ENCODE measurements around the gene DIPK1C. TPM values are rescaled to one million over a fixed set of nuclear protein-coding genes. Genes with fewer than 3 reads are reported as not detected.

The DIPK1C gene
- total RNA-seq, 2 experiments from 2014 or later = not detected

DNA sequence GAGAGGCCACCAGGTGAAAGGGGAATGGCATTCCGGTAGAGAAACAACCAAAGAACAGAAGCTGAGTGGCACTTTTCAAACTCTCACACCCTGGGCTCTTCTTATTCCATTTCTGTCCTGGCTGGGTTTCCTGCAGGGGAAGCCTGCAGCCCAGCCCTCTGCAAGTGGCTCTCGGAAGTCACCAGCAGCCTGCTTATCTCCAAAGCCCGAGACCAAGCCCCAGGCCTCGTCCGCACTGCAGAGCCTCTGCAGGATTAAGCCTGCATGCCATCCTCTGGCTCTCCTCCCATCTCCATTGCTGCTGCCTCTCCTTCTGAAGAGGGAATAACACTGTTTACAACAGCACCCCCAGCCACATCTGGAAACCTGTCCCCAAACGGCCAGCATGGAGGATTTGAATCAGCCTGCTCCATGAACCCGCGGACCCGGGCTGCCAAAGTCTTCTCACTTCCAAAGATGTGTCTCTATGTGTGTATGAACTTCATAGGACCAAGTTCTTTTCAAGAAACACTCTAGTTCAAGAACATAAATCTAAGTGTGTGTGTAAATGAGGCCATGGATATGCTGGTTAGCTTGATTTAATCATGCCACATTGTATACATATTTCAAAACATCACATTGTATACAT lies 54.2 kb downstream of the DIPK1C start:
- intact Hi-C loops (cut with DNase I, micrococcal nuclease) = no loop called here
- CTCF ChIA-PET = no interaction called here
- no peak overlapping the region for H3K27ac Mint-ChIP-seq

DNA sequence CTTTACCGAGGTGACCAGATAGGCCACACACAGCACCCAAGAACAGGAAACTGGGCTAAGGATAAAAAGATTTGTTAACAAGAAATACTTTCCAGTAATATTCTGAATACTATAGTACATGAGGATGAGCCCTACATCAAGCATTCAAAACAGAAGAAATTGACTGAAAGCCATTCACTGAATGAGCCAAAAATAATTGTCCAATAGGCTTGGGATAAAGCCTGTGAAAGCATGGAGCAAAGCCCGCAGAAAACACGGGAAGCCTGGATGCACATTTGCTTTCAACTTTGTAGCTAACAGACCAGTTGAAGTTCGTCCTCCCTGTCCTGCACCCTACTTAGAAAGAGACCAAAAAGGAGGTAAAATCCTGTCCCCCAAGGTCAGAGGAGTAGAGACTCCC lies 56.3 kb downstream of the DIPK1C start:
- Histone ChIP-seq H3K4me3 (ENCODE audit: low read length) (no peak overlapping the region), H3K9me3 (ENCODE audit: control insufficient read depth in 1 of 2, insufficient read depth in 1 of 2, low read length in 2 of 2) (no peaks in the 10 kb centered on the region), H3K27me3 (ENCODE audit: control insufficient read depth in 1 of 2, insufficient read depth in 2 of 2, low read length in 2 of 2) (no peaks in the 10 kb centered on the region), H3K27ac (ENCODE audit: low read depth in 1 of 2, low read length in 2 of 2) (no peak overlapping the region), H3K36me3 (ENCODE audit: insufficient read depth, low read length) (no peaks in the 10 kb centered on the region), H3K4me1 (ENCODE audit: insufficient read depth, low read length) (peaks cover 7% of the 10 kb centered on the region)
- Mint-ChIP-seq H3K27me3 (peaks cover 5% of the 10 kb centered on the region), H3K4me3 (no peak overlapping the region), H3K9me3 (no peaks in the 10 kb centered on the region), H3K36me3 (ENCODE audit: low read depth) (no peaks in the 10 kb centered on the region), H3K4me1 (ENCODE audit: low read depth) (peaks cover 30% of the 10 kb centered on the region), H3K27ac (no peak overlapping the region)
- POLR2A ChIA-PET = no interaction called here
- TF ChIP-seq, protein P1, sequence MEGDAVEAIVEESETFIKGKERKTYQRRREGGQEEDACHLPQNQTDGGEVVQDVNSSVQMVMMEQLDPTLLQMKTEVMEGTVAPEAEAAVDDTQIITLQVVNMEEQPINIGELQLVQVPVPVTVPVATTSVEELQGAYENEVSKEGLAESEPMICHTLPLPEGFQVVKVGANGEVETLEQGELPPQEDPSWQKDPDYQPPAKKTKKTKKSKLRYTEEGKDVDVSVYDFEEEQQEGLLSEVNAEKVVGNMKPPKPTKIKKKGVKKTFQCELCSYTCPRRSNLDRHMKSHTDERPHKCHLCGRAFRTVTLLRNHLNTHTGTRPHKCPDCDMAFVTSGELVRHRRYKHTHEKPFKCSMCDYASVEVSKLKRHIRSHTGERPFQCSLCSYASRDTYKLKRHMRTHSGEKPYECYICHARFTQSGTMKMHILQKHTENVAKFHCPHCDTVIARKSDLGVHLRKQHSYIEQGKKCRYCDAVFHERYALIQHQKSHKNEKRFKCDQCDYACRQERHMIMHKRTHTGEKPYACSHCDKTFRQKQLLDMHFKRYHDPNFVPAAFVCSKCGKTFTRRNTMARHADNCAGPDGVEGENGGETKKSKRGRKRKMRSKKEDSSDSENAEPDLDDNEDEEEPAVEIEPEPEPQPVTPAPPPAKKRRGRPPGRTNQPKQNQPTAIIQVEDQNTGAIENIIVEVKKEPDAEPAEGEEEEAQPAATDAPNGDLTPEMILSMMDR (IDR thresholded peaks at IDR 0.05) = no peak
- ATAC-seq (ENCODE audit: poor library complexity) = no peak
- CTCF ChIA-PET = interaction anchor here (1.5 kb wide), 1 partner anchor 93 kb away, joined by 3 read pairs; no protein-coding TSS in a partner anchor
- intact Hi-C loops (cut with DNase I, micrococcal nuclease) = no loop called here
- no peak for DNase-seq

More for the DNA sequence above, 54.2 kb downstream of the DIPK1C start:
- H3K9me3 ChIP-seq (ENCODE audit: control insufficient read depth in 1 of 2, insufficient read depth in 1 of 2, low read length in 2 of 2) = no peaks in the 10 kb centered on the region
- no peak for ATAC-seq (ENCODE audit: poor library complexity)
- Mint-ChIP-seq H3K36me3 (ENCODE audit: low read depth) (no peaks in the 10 kb centered on the region), H3K27me3 (no peaks in the 10 kb centered on the region), H3K4me3 (no peak overlapping the region), H3K9me3 (no peaks in the 10 kb centered on the region), H3K4me1 (ENCODE audit: low read depth) (peaks cover 37% of the 10 kb centered on the region)
- DNase-seq = no peak
- no peaks in the 10 kb centered on the region for H3K27me3 ChIP-seq (ENCODE audit: control insufficient read depth in 1 of 2, insufficient read depth in 2 of 2, low read length in 2 of 2)
- H3K36me3 ChIP-seq (ENCODE audit: insufficient read depth, low read length) = no peaks in the 10 kb centered on the region
- no peak overlapping the region for H3K27ac ChIP-seq (ENCODE audit: low read depth in 1 of 2, low read length in 2 of 2)
- H3K4me1 ChIP-seq (ENCODE audit: insufficient read depth, low read length) = peaks cover 8% of the 10 kb centered on the region
- TF ChIP-seq, protein P1 (IDR thresholded peaks at IDR 0.05) = no peak
- POLR2A ChIA-PET = no interaction called here
- H3K4me3 ChIP-seq (ENCODE audit: low read length) = no peak overlapping the region

DNA sequence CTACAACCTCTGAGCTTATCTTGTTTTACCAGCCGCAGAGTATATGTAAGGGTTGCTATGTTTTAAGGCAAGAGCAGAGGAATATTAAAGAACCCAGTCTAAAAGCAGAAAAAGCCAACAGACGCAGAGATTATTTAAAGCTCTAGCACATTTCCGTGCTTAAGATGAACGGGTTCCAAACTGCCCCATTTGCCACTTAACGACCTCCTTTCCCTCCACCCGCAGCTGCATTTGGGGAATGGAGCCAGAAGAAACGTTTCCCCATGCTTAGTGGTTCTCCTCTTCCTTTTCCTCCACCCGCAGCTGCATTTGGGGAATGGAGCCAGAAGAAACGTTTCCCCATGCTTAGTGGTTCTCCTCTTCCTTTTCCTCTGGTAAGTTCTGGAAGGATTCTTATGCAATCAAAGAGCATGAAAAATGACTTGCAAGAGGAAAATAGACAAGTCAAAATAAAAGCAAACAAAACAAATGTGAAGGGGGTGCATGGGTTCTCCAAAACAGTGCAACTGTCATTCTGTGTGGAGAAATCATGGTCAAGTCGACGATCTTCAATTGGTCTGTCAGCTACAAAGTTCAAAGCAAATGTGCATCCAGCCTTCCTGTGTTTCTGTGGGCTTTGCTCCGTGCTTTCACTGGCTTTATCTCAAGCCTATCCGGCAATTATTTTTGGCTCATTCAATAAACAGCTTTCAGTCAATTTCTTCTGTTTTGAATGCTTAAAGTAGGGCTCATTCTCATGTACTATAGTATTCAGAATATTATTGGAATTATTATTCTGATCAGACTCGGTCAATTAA lies 57.8 kb downstream of the DIPK1C start:
- H3K9me3 ChIP-seq (ENCODE audit: control insufficient read depth in 1 of 2, insufficient read depth in 1 of 2, low read length in 2 of 2) = no peaks in the 10 kb centered on the region
- DNase-seq = no peak
- Mint-ChIP-seq H3K27ac (no peak overlapping the region), H3K9me3 (no peaks in the 10 kb centered on the region), H3K4me1 (ENCODE audit: low read depth) (peaks cover 30% of the 10 kb centered on the region), H3K27me3 (peaks cover 5% of the 10 kb centered on the region), H3K36me3 (ENCODE audit: low read depth) (no peaks in the 10 kb centered on the region), H3K4me3 (no peak overlapping the region)
- POLR2A ChIA-PET = interaction anchor here (0.7 kb wide), 1 partner anchor 25 kb away, joined by 3 read pairs; no protein-coding TSS in a partner anchor
- no peak overlapping the region for H3K4me3 ChIP-seq (ENCODE audit: low read length)
- H3K27ac ChIP-seq (ENCODE audit: low read depth in 1 of 2, low read length in 2 of 2) = no peak overlapping the region
- H3K27me3 ChIP-seq (ENCODE audit: control insufficient read depth in 1 of 2, insufficient read depth in 2 of 2, low read length in 2 of 2) = no peaks in the 10 kb centered on the region
- peaks cover 7% of the 10 kb centered on the region for H3K4me1 ChIP-seq (ENCODE audit: insufficient read depth, low read length)
- H3K36me3 ChIP-seq (ENCODE audit: insufficient read depth, low read length) = no peaks in the 10 kb centered on the region
- no peak for ATAC-seq (ENCODE audit: poor library complexity)
- CTCF ChIA-PET = interaction anchor here (1.5 kb wide), 2 partner anchors 45 to 94 kb away, joined by 3 read pairs; no protein-coding TSS in a partner anchor
- intact Hi-C loops (cut with DNase I, micrococcal nuclease) = no loop called here
- TF ChIP-seq, protein P1 (IDR thresholded peaks at IDR 0.05) = no peak
